Gastroesophageal sphincter (tissue), 4 donors: ENCODE measurements around the gene IGFBP2. TPM values are rescaled to one million over a fixed set of nuclear protein-coding genes. Genes with fewer than 3 reads are reported as not detected.

ENCODE experiments used
- ATAC-seq: fragments of 150-250 bp; one replicate; pipeline ENCODE4 v1.9.1; 2016; ENCODE audit warnings: mild to moderate bottlenecking, moderate library complexity
- H3K27ac ChIP-seq, 4 donors: fragments of 200-600 bp; sonication (generic) in 3 of 4; 1 replicate in 3 of 4; 2 replicates in 1 of 4; pipeline ENCODE4 v1.5.1; 2016 to 2019
- H3K27me3 ChIP-seq: fragments of 200-600 bp; sonication (generic); one replicate; pipeline ENCODE4 v1.5.1; 2019
- H3K36me3 ChIP-seq, 2 donors: fragments of 200-600 bp; sonication (generic); one replicate each; pipeline ENCODE4 v1.5.1; 2019; ENCODE audit warnings: control low read depth in 1 of 2
- H3K4me1 ChIP-seq, 3 donors: fragments of 200-600 bp; sonication (generic); 1 replicate in 2 of 3; 2 replicates in 1 of 3; pipeline ENCODE4 v1.5.1; 2016 to 2019; ENCODE audit warnings: control low read depth in 2 of 3
- H3K4me3 ChIP-seq, 2 donors: fragments of 200-600 bp; sonication (generic); one replicate each; pipeline ENCODE4 v1.5.1; 2019; ENCODE audit warnings: mild to moderate bottlenecking in 1 of 2, moderate library complexity in 1 of 2
- H3K9me3 ChIP-seq, 3 donors: fragments of 200-600 bp; sonication (generic); one replicate each; pipeline ENCODE4 v1.5.1; 2017 to 2019; ENCODE audit warnings: control low read depth in 2 of 3
- CTCF ChIP-seq, 4 experiments: fragments of 200-600 bp in 2 of 4; fragments of 450-650 bp in 2 of 4; sonication (generic) in 1 of 4; IDR thresholded peaks; one replicate each; pipeline ENCODE4 v1.5.1; 2017 to 2019; ENCODE audit warnings: antibody characterized with exemption in 4 of 4, mild to moderate bottlenecking in 2 of 4, moderate library complexity in 2 of 4
- EP300 ChIP-seq: sonication (generic); formaldehyde crosslinking; IDR thresholded peaks from one replicate; pipeline ENCODE4 v1.6.1; 2017; ENCODE audit warnings: antibody characterized with exemption, mild to moderate bottlenecking
- POLR2A ChIP-seq, 2 donors: fragments of 450-650 bp; IDR thresholded peaks; one replicate each; pipeline ENCODE4 v1.6.1; 2017; ENCODE audit warnings: antibody characterized with exemption in 2 of 2, mild to moderate bottlenecking in 2 of 2, moderate library complexity in 1 of 2
- POLR2AphosphoS5 ChIP-seq: sonication (generic); formaldehyde crosslinking; IDR thresholded peaks from one replicate; pipeline ENCODE4 v1.6.1; 2017; ENCODE audit warnings: antibody characterized with exemption
- WGBS, 2 donors: methylation state at CpG; one replicate each; pipeline ENCODE4 v1.1.5; 2018; ENCODE audit warnings: low coverage in 1 of 2; 5-methylcytosine and 5-hydroxymethylcytosine counted together
- total RNA-seq, 4 donors: library from RNA; depleted of rRNA; stranded (reverse); fragments of >200 nt; gene quantifications; one replicate each; pipeline ENCODE4 v1.1.0, GENCODE V29; 2016

The IGFBP2 gene
- total RNA-seq, 4 donors from 2014 or later, result 137 to 449 (median 301) TPM

- TF ChIP-seq POLR2AphosphoS5 (no peak), POLR2A (IDR thresholded peaks at IDR 0.05) (no peak), CTCF (IDR thresholded peaks at IDR 0.05) (no peak)
- peaks cover 0 to 21% (median 6%) of the 10 kb centered on the region in 3 donors for H3K4me1 ChIP-seq
- H3K9me3 ChIP-seq, result no peaks in the 10 kb centered on the region
- no peak overlapping the region for H3K27ac ChIP-seq
- 100% methylated on average over 1 of the region's 3 CpGs; no CpG with 5 or more reads in 1 of the 2 donors for WGBS, 2 donors
- no peak overlapping the region for H3K4me3 ChIP-seq
- H3K27me3 ChIP-seq, result no peaks in the 10 kb centered on the region
- H3K36me3 ChIP-seq, result no peaks in the 10 kb centered on the region
- ATAC-seq, result no peak
Observed at GRCh38 chr2:216616083-216616678, 17.0 kb upstream of the IGFBP2 start.

GRCh38 chr2:216617159-216617815 is 15.9 kb upstream of the IGFBP2 start:
- no peak for TF ChIP-seq EP300
- no peak for TF ChIP-seq POLR2AphosphoS5
- no peak for TF ChIP-seq POLR2A (IDR thresholded peaks at IDR 0.05)
- TF ChIP-seq CTCF (IDR thresholded peaks at IDR 0.05), result no peak

GRCh38 chr2:216618785-216619184 is 14.4 kb upstream of the IGFBP2 start:
- 78% methylated on average over 5 of the region's 7 CpGs; no CpG with 5 or more reads in 1 of the 2 donors for WGBS, 2 donors
- no peak for ATAC-seq
- no peak for TF ChIP-seq EP300
- TF ChIP-seq CTCF (IDR thresholded peaks at IDR 0.05), result no peak
- no peak for TF ChIP-seq POLR2A (IDR thresholded peaks at IDR 0.05)
- no peak for TF ChIP-seq POLR2AphosphoS5
- no peaks in the 10 kb centered on the region for H3K36me3 ChIP-seq
- H3K27ac ChIP-seq, result no peak overlapping the region
- H3K4me1 ChIP-seq, result peaks cover 0 to 29% (median 6%) of the 10 kb centered on the region in 3 donors
- H3K4me3 ChIP-seq, result no peak overlapping the region
- H3K9me3 ChIP-seq, result no peaks in the 10 kb centered on the region
- no peaks in the 10 kb centered on the region for H3K27me3 ChIP-seq

More at GRCh38 chr2:216617159-216617815, 15.9 kb upstream of the IGFBP2 start:
- Histone ChIP-seq H3K4me3 (no peak overlapping the region), H3K4me1 (peaks cover 0 to 29% (median 6%) of the 10 kb centered on the region in 3 donors), H3K27ac (no peak overlapping the region), H3K36me3 (no peaks in the 10 kb centered on the region), H3K27me3 (no peaks in the 10 kb centered on the region), H3K9me3 (no peaks in the 10 kb centered on the region)
- no peak for ATAC-seq
- 93 to 96% methylated on average over 11 of the region's 13 CpGs for WGBS, 2 donors

GRCh38 chr2:216619411-216620393 is 13.5 kb upstream of the IGFBP2 start:
- Histone ChIP-seq H3K4me1 (peaks cover 0 to 29% (median 6%) of the 10 kb centered on the region in 3 donors), H3K27me3 (no peaks in the 10 kb centered on the region), H3K4me3 (no peak overlapping the region), H3K27ac (peak overlapping the region in 2 of 4 donors; percentile 19 to 62), H3K9me3 (no peaks in the 10 kb centered on the region), H3K36me3 (no peaks in the 10 kb centered on the region)
- no peak for TF ChIP-seq POLR2A (IDR thresholded peaks at IDR 0.05)
- no peak for TF ChIP-seq EP300
- peak; percentile 81 for TF ChIP-seq POLR2AphosphoS5
- TF ChIP-seq CTCF (IDR thresholded peaks at IDR 0.05), result no peak
- 47 to 58% methylated on average over 4 to 10 of the region's 12 CpGs for WGBS, 2 donors
- no peak for ATAC-seq
